Measurements from ENCODE around the gene ZSWIM3.
A peak's percentile ranks its signal among the peaks of the same experiment; 100 is the strongest.
"Not testable (repeated sequence)": the region's sequence is repeated elsewhere in the genome, so short reads cannot be mapped to it uniquely, and the experiment has no call there.

ZSWIM3 gene

GRCh38 chr20:45852326-45852725 is 5.1 kb upstream of the ZSWIM3 start:
- Histone ChIP-seq H3K4me3 (no peak overlapping the region), H3K27ac (no peak overlapping the region)

GRCh38 chr20:45853484-45853883 is 3.9 kb upstream of the ZSWIM3 start:
- H3K4me3 ChIP-seq = no peak overlapping the region
- no peak overlapping the region for H3K27ac ChIP-seq

GRCh38 chr20:45857882-45858216 is 435 bp downstream of the ZSWIM3 start:
- Histone ChIP-seq H3K27ac (peak overlapping the region in 20 of 21 experiments; percentile 62 to 97 (median 86)), H3K4me3 (peak overlapping the region; percentile 55 to 96 (median 74))

- Histone ChIP-seq H3K4me3 (no peak overlapping the region), H3K27ac (no peak overlapping the region)
Observed at GRCh38 chr20:45859916-45860315, 2.5 kb downstream of the ZSWIM3 start.

- no peak overlapping the region for H3K27ac ChIP-seq
Observed at GRCh38 chr20:45860560-45861220, 3.3 kb downstream of the ZSWIM3 start.

GRCh38 chr20:45861221-45862075 is 4.0 kb downstream of the ZSWIM3 start:
- no peak overlapping the region for H3K27ac ChIP-seq
- H3K4me3 ChIP-seq = no peak overlapping the region

More at GRCh38 chr20:45860560-45861220, 3.3 kb downstream of the ZSWIM3 start:
- H3K4me3 ChIP-seq = no peak overlapping the region

- Histone ChIP-seq H3K27ac (no peak overlapping the region), H3K4me3 (no peak overlapping the region)
Observed at GRCh38 chr20:45863543-45864470, 6.4 kb downstream of the ZSWIM3 start.

GRCh38 chr20:45866454-45866853 is 9.0 kb downstream of the ZSWIM3 start:
- H3K27ac ChIP-seq = no peak overlapping the region

DNA sequence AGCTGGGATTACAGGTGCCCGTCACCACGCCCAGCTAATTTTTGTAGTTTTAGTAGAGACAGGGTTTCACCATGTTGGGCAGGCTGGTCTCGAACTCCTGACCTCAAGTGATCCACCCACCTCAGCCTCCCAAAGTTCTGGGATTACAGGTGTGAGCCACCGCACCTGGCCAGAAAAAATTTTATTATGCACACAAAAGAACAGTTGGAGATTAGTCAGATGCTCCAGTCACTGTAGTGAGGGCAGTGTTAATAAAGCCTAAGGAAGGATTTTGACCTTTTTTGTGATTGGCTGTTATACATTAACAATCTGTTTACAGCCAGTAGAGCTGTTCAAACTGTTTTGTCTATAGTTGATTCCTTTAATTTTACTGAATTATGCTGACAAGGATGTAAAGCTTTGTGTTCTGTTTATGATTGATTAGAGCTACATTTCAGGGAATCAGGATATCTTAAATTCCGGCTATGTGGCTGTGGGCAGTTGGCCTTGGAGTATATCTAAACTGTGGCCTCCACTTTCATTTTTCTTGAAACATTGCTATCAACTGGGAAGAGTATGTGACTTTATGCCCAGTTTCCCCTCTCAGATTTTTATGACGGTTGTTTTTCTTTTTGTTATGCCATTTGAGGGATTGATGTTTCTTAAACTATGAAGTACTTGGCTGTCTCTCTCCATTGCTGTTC is 9.9 kb downstream of the ZSWIM3 start:
- Histone ChIP-seq H3K4me3 (no peak overlapping the region), H3K27ac (peak overlapping the region in 5 of 21 experiments; percentile 8 to 58 (median 34))

More at GRCh38 chr20:45866454-45866853, 9.0 kb downstream of the ZSWIM3 start:
- no peak overlapping the region for H3K4me3 ChIP-seq

GRCh38 chr20:45867819-45868176 is 10.4 kb downstream of the ZSWIM3 start:
- Histone ChIP-seq H3K27ac (peak overlapping the region in 4 of 21 experiments; percentile 8 to 44 (median 25)), H3K4me3 (no peak overlapping the region)

DNA sequence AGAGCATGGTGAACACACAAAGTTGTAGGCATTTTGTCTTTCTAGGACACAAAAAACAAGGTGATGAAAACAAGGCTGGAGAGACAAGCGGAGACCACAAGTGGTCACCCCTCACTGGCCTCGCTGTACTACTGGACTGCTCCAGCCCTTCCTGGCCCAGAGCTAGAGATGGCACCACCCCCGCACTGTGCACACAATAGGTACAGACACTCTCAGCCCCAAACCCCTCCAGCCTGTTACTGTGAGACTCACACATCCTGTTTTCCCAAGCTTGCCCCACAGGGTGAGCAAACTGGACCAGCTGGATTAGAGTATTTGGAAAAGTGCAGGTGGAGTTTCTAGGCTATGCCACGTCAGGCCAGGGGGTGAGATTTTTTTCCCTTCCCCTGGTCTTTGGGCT is 15.2 kb downstream of the ZSWIM3 start:
- peak overlapping the region in 4 of 21 experiments; percentile 21 to 68 (median 45) for H3K27ac ChIP-seq
- H3K4me3 ChIP-seq = no peak overlapping the region

DNA sequence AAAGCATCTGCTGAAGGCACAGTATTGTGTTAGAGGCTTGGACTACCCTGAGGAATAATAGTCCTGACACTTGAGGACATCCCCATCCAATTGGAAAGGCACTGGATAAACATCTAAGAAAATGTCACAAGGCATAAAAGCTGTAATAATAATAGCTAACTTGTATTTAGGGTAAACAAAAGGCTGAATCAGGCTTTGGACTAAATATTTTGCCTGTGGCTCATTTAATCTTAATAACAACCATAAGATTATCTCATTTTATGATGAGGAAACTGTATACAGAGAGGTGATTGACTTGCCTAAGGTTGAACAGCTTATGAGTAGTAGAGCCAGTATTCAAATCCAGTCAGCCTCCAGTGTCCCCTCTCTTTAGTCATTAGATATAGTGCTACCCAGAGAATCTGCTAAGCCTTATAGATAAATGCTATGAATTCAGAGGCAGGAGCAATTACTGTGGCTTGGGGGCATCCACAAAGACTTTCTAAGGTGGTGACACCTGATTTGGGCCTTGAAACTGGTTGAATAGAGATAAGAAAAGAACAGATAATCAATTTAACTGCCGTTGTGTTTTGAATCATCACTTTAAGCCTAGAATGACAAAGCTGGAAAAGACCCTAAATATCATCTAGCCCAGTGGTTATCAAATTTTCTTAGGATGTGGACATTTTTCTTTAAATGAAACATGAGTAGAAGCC is 16.1 kb downstream of the ZSWIM3 start:
- no peak overlapping the region for H3K4me3 ChIP-seq
- H3K27ac ChIP-seq = peak overlapping the region in 2 of 21 experiments; percentile 10 to 53

- not testable (repeated sequence) for H3K4me3 ChIP-seq, H3K27ac ChIP-seq
Observed at GRCh38 chr20:45874104-45874481, 16.7 kb downstream of the ZSWIM3 start.

DNA sequence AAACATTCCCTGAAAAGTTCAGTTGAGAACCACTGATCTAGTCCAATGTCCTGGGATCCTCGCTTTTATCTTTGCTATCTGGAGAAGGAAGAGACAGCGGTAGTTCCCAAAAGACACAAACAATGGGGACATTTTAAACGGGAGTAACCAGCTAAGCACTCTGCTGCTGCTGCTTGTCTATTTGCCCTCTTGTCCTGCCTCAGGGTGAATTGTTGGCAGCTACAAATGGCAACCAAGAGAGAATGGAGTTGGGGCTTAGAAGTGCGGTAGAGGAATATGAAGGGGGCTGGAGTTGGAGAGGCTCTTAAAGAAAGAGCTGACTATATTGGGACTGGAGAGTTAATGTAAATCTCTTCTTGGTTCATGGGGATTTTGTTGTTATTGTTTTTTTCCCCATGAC is 17.2 kb downstream of the ZSWIM3 start:
- no peak overlapping the region for H3K27ac ChIP-seq

GRCh38 chr20:45878076-45878761 is 20.8 kb downstream of the ZSWIM3 start:
- peak overlapping the region in 1 of 21 experiments; percentile 38 for H3K27ac ChIP-seq

More for the DNA sequence above, 17.2 kb downstream of the ZSWIM3 start:
- no peak overlapping the region for H3K4me3 ChIP-seq

DNA sequence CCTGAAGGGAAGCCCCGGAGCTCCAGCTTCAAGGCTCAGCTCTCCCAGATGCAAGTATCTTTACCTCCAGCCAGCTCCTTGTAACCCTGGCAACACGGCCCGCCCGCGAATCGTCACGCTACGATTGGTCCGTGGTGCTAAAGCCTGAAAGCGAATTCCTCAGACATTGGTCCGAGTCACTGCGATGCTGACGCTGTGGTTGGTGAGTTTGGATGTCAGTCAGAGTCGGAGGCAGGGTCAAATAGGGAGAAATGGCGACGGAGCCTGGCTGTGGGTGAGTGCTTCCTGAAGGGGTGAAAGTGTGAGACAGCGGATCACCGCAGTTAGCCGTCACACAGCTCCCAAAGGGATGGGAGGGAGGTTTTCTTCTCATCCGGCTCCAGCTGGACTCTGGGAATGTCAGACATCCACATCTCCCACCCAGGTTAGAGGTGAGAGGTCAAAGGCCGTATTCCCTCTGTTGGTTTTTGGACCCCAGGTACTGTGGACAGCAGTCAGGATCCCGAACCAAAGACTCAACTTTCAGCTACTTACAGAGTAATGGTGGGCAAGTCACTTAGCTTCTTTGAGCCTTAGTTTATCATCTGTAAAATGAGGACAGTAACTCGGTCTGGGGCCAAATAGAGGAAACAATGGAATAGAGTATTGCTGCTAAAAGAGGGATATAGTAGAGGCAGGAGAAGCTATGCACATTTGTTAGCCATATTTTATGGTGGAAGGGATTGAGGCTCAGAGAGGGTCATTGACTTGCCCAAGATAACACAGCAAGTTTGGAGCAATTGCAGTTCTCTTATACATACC is 23.8 kb downstream of the ZSWIM3 start, which contains the start of gene ZSWIM1:
Gene ZSWIM1, plus strand, starts transcription at position 240 of the 801 bp plus-strand sequence. CDS start 1,366 bp downstream, outside the sequence.
- peak within 1 kb of the TSS; percentile 34 to 71 (median 57) for H3K4me3 ChIP-seq
- H3K27ac ChIP-seq = peak within 1 kb of the TSS in 20 of 21 experiments; percentile 50 to 95 (median 84)

More at GRCh38 chr20:45878076-45878761, 20.8 kb downstream of the ZSWIM3 start:
- H3K4me3 ChIP-seq = no peak overlapping the region

DNA sequence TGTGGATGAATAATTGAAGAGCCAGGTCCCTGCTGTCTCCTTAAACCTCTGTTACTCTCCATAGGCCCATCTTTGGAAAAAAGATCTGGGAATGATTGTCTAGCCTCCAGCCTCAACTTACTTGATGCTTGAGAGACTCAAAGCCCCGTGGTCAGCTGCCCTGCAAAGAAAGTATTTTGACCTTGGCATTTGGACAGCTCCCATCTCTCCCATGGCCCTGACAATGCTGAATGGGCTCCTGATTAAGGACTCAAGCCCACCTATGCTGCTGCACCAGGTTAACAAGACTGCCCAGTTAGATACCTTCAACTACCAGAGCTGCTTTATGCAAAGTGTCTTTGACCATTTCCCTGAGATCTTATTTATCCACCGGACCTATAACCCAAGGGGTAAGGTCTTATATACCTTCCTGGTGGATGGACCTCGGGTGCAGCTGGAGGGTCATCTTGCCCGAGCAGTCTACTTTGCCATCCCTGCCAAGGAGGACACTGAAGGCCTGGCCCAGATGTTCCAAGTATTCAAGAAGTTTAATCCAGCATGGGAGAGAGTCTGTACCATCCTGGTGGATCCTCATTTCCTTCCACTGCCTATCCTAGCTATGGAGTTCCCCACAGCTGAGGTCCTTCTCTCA is 25.2 kb downstream of the ZSWIM3 start:
- H3K4me3 ChIP-seq = no peak overlapping the region
- H3K27ac ChIP-seq = no peak overlapping the region
